ENCODE results near the gene TAF10. TPM values are rescaled to one million over a fixed set of nuclear protein-coding genes. Genes with fewer than 3 reads are reported as not detected.
A peak's percentile ranks its signal among the peaks of the same experiment; 100 is the strongest.

The TAF10 gene
- total RNA-seq, 2 donors from 2014 or later: 115 to 215 TPM

DNA sequence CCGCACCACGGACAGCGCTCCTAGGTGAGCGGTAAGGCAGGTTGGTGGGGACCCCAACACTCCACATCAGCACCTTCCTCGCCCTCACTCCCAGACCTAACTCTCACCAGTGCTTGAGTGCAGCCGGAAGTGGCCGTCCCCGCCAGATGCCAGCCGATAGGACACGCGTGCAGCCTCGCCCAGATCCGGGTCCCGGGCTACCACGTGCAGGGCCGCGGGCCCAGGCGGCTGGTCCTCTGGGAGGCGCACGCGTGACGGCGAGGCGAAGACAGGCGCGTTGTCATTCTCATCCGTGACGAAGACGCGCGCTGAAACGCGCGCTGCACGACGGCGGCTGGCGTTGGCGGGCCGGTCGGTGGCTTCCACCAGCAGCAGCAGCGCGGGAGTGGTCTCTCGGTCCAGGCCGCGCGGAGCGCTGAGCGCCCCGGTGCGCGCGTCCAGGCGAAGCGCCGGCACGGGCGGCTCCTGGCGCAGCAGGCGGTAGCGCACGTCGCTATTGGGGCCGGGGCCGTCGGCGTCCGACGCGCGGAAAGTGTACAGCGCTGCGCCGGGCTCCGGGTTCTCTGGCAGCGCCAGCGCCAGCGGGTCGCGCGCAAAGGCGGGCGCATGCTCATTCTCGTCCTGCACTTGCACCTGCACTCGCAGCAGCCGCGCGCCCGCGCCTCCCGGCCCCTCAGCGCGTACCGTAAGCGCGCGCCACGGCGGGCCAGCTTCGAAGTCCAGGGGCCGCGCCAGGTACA lies 18.0 kb upstream of the TAF10 start:
- 60 to 69% methylated on average over 24 to 97 of the region's 102 CpGs for WGBS, 2 donors
- Histone ChIP-seq H3K36me3 (replicated peaks in 1 of 2; ENCODE audit: insufficient read depth in 1 of 2, low read depth in 2 of 2) (no peaks in the 10 kb centered on the region), H3K27me3 (no peaks in the 10 kb centered on the region), H3K4me1 (peaks cover 39% of the 10 kb centered on the region), H3K4me3 (peak overlapping the region; percentile 8 to 9), H3K9me3 (no peaks in the 10 kb centered on the region), H3K27ac (no peak overlapping the region)
- DNase-seq (peak; percentile 49 to 77 (median 56)), ATAC-seq (peak; percentile 67)
- intact Hi-C loops (cut with DNase I): loop anchor here (10.0 kb wide), 1 partner anchor 45 kb away; no protein-coding TSS in a partner anchor
- TF ChIP-seq POLR2A (IDR thresholded peaks at IDR 0.05): no peak
- TF ChIP-seq, protein P1, sequence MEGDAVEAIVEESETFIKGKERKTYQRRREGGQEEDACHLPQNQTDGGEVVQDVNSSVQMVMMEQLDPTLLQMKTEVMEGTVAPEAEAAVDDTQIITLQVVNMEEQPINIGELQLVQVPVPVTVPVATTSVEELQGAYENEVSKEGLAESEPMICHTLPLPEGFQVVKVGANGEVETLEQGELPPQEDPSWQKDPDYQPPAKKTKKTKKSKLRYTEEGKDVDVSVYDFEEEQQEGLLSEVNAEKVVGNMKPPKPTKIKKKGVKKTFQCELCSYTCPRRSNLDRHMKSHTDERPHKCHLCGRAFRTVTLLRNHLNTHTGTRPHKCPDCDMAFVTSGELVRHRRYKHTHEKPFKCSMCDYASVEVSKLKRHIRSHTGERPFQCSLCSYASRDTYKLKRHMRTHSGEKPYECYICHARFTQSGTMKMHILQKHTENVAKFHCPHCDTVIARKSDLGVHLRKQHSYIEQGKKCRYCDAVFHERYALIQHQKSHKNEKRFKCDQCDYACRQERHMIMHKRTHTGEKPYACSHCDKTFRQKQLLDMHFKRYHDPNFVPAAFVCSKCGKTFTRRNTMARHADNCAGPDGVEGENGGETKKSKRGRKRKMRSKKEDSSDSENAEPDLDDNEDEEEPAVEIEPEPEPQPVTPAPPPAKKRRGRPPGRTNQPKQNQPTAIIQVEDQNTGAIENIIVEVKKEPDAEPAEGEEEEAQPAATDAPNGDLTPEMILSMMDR (IDR thresholded peaks at IDR 0.05): no peak

DNA sequence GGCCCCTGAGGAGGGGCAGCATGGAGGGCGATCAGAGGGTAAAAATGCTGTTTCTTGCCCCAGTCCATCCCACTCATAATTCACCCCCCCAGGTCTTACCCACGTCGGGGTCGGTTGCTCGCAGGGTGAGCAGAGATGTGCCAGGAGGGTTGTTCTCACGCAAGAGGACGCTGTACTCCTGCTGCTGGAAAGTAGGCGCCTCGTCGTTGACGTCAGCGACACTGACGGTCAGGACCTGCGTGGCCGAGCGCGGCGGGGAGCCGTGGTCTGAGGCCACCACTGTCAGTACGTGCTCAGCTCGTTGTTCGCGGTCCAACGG lies 17.5 kb upstream of the TAF10 start:
- no peak for ATAC-seq
- DNase-seq: no peak
- TF ChIP-seq POLR2A (IDR thresholded peaks at IDR 0.05): no peak
- TF ChIP-seq, protein P1 (IDR thresholded peaks at IDR 0.05): no peak
- Histone ChIP-seq H3K27ac (no peak overlapping the region), H3K9me3 (no peaks in the 10 kb centered on the region), H3K4me3 (no peak overlapping the region), H3K36me3 (replicated peaks in 1 of 2; ENCODE audit: insufficient read depth in 1 of 2, low read depth in 2 of 2) (no peaks in the 10 kb centered on the region), H3K4me1 (peaks cover 37% of the 10 kb centered on the region), H3K27me3 (no peaks in the 10 kb centered on the region)
- intact Hi-C loops (cut with DNase I): loop anchor here (10.0 kb wide), 1 partner anchor 45 kb away; no protein-coding TSS in a partner anchor
- 95% methylated on average over 10 to 24 of the region's 24 CpGs for WGBS, 2 donors

DNA sequence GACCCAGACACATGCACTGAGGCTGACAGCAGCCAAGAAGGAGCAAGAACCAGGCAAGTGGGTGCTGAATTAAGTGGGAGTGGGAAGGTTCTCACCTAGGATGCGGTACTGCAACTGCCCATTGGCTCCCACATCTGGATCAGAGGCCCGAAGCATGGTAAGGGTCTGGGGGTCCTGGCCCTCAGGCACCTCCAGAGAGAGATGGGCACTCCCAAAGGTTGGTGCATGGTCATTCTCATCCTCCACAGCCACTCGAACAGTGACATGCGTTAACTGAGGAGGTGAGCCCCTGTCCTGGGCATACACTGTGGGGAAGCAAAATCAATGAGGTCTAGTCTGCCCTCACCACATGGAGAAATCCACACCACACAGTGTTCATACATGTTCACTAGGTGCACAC lies 16.5 kb upstream of the TAF10 start:
- ATAC-seq: no peak
- no peaks in the 10 kb centered on the region for H3K27me3 ChIP-seq
- no peaks in the 10 kb centered on the region for H3K9me3 ChIP-seq
- no peaks in the 10 kb centered on the region for H3K36me3 ChIP-seq (replicated peaks in 1 of 2; ENCODE audit: insufficient read depth in 1 of 2, low read depth in 2 of 2)
- no peak for TF ChIP-seq POLR2A (IDR thresholded peaks at IDR 0.05)
- TF ChIP-seq, protein P1 (IDR thresholded peaks at IDR 0.05): no peak
- no peak overlapping the region for H3K4me3 ChIP-seq
- peaks cover 27% of the 10 kb centered on the region for H3K4me1 ChIP-seq
- 90 to 91% methylated on average over 4 of the region's 4 CpGs for WGBS, 2 donors
- no peak for DNase-seq
- intact Hi-C loops (cut with DNase I): loop anchor here (10.0 kb wide), 1 partner anchor 46 kb away; no protein-coding TSS in a partner anchor
- H3K27ac ChIP-seq: no peak overlapping the region

DNA sequence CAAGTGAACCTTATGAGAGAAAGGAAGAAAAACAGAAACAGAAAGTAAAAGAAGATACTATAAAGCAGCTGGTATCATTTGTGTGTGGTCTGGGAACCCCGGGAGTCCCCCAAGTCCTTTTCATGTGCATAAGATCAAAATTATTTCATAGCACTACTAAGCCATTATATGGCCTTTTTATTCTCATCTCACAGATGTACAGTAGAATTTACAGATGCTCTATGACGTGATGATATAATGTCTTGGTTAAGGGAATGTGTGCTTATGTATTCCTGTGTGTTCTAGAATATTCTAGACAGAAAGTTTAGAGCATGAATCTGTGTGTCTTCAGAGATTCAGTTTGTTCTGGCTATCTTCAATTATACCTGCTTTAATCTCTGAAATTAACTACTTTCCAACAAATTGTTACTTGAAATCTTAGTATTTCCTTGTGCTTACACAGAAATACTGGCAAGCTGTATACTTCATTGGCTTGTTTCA lies 15.8 kb upstream of the TAF10 start:
- DNase-seq (no peak), ATAC-seq (no peak)
- Histone ChIP-seq H3K36me3 (replicated peaks in 1 of 2; ENCODE audit: insufficient read depth in 1 of 2, low read depth in 2 of 2) (no peaks in the 10 kb centered on the region), H3K9me3 (no peaks in the 10 kb centered on the region), H3K4me3 (no peak overlapping the region), H3K27me3 (no peaks in the 10 kb centered on the region), H3K4me1 (peaks cover 24% of the 10 kb centered on the region), H3K27ac (no peak overlapping the region)
- WGBS, 2 donors: 72 to 82% methylated on average over 2 of the region's 2 CpGs
- intact Hi-C loops (cut with DNase I): loop anchor here (10.0 kb wide), 1 partner anchor 47 kb away; no protein-coding TSS in a partner anchor
- TF ChIP-seq, protein P1 (IDR thresholded peaks at IDR 0.05): no peak
- TF ChIP-seq POLR2A (IDR thresholded peaks at IDR 0.05): no peak
